Measurements from ENCODE around the gene CILP.

CILP gene, protein sequence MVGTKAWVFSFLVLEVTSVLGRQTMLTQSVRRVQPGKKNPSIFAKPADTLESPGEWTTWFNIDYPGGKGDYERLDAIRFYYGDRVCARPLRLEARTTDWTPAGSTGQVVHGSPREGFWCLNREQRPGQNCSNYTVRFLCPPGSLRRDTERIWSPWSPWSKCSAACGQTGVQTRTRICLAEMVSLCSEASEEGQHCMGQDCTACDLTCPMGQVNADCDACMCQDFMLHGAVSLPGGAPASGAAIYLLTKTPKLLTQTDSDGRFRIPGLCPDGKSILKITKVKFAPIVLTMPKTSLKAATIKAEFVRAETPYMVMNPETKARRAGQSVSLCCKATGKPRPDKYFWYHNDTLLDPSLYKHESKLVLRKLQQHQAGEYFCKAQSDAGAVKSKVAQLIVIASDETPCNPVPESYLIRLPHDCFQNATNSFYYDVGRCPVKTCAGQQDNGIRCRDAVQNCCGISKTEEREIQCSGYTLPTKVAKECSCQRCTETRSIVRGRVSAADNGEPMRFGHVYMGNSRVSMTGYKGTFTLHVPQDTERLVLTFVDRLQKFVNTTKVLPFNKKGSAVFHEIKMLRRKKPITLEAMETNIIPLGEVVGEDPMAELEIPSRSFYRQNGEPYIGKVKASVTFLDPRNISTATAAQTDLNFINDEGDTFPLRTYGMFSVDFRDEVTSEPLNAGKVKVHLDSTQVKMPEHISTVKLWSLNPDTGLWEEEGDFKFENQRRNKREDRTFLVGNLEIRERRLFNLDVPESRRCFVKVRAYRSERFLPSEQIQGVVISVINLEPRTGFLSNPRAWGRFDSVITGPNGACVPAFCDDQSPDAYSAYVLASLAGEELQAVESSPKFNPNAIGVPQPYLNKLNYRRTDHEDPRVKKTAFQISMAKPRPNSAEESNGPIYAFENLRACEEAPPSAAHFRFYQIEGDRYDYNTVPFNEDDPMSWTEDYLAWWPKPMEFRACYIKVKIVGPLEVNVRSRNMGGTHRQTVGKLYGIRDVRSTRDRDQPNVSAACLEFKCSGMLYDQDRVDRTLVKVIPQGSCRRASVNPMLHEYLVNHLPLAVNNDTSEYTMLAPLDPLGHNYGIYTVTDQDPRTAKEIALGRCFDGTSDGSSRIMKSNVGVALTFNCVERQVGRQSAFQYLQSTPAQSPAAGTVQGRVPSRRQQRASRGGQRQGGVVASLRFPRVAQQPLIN

DNA sequence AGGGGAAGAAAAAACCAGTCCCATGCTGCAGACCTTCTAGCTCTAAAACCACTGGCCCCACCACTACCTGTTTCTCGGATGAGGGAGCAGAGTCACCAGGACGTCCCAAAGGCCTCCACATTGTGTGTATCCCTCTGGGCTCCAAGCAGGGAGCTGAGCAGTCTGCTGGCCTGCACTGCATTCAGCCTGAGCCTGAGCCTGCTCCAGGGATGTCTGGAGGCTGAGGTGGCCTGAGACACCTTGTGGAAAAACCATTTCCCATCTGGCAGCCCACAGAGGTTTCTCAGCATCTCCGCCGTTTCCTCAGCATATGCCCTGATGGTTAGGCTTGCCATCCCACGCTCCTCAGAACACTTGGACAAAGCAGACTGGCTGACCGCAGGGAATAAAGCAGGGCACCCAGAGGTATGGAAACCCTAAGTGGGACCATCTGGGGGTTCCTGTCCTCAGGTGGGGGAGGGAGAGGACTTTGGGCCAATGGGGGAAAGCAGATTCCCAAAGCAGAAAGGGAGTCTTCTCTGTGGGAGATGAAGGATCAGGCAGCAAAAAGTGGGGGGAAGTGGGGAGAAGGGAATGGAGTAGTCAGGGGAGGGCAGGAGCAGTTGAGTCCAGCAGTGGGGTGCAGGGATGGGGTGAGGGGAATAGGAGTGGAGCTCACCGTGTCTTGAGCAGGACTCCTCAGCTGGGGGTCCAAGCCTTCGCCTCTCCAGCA, at the start of gene CILP:
TSS of gene CILP (minus strand) at position 704 of the 712 bp plus-strand sequence. CDS start 1,718 bp downstream, outside the sequence.
- Histone ChIP-seq H3K36me3 (replicated peaks; ENCODE audit: low read depth, low read length) (no peaks in the 10 kb centered on the region), H3K4me2 (ENCODE audit: low read length) (no peak within 1 kb of the TSS), H3K4me3 (ENCODE audit: low read length) (no peak within 1 kb of the TSS), H3K4me1 (ENCODE audit: low read length) (no peaks in the 10 kb centered on the region), H2AFZ (ENCODE audit: low read depth, low read length) (no peak within 1 kb of the TSS), H3K27ac (ENCODE audit: low read length) (no peak within 1 kb of the TSS), H3K9me3 (ENCODE audit: insufficient read depth, low read length) (no peaks in the 10 kb centered on the region), H3K9ac (ENCODE audit: low read length) (no peak within 1 kb of the TSS), H3K27me3 (ENCODE audit: low read depth, low read length) (no peaks in the 10 kb centered on the region), H3K79me2 (ENCODE audit: low read length) (no peaks in the 10 kb centered on the region), H4K20me1 (ENCODE audit: insufficient read depth, low read length) (no peaks in the 10 kb centered on the region)
- TF ChIP-seq EZH2phosphoT487 (IDR thresholded peaks at IDR 0.05; ENCODE audit: low read depth), result no peak
- TF ChIP-seq, protein P1, sequence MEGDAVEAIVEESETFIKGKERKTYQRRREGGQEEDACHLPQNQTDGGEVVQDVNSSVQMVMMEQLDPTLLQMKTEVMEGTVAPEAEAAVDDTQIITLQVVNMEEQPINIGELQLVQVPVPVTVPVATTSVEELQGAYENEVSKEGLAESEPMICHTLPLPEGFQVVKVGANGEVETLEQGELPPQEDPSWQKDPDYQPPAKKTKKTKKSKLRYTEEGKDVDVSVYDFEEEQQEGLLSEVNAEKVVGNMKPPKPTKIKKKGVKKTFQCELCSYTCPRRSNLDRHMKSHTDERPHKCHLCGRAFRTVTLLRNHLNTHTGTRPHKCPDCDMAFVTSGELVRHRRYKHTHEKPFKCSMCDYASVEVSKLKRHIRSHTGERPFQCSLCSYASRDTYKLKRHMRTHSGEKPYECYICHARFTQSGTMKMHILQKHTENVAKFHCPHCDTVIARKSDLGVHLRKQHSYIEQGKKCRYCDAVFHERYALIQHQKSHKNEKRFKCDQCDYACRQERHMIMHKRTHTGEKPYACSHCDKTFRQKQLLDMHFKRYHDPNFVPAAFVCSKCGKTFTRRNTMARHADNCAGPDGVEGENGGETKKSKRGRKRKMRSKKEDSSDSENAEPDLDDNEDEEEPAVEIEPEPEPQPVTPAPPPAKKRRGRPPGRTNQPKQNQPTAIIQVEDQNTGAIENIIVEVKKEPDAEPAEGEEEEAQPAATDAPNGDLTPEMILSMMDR (IDR thresholded peaks at IDR 0.05; ENCODE audit: low read depth, low read length), result no peak

DNA sequence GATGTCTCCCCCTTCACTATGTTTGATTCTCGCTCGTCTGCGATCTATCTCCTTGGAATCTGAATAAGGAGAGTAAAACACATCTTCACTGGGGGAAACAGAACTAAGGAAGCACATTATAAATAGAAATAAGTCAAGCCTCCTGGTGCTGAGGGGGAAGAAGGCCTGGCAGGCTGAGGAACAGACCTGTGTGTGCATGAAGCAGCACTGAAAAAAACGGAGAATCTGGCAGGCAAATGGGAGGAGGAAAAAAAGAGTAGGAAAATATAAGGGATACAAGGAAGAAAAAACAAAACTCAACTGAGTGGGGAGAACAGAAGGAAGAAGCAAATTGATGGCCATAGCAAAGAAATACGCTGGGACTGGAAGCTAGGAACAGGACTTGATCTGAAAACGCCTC, 49.7 kb upstream of the CILP start:
- no peaks in the 10 kb centered on the region for H3K4me1 ChIP-seq (ENCODE audit: low read length)
- H3K79me2 ChIP-seq (ENCODE audit: low read length), result no peaks in the 10 kb centered on the region
- H3K4me3 ChIP-seq (ENCODE audit: low read length), result no peak overlapping the region
- no peak overlapping the region for H3K27ac ChIP-seq (ENCODE audit: low read length)
- H3K27me3 ChIP-seq (ENCODE audit: low read depth, low read length), result no peaks in the 10 kb centered on the region
- H3K9ac ChIP-seq (ENCODE audit: low read length), result no peak overlapping the region
- H3K9me3 ChIP-seq (ENCODE audit: insufficient read depth, low read length), result no peaks in the 10 kb centered on the region
- no peak overlapping the region for H3K4me2 ChIP-seq (ENCODE audit: low read length)
- no peaks in the 10 kb centered on the region for H4K20me1 ChIP-seq (ENCODE audit: insufficient read depth, low read length)
- no peak overlapping the region for H2AFZ ChIP-seq (ENCODE audit: low read depth, low read length)
- TF ChIP-seq EZH2phosphoT487 (IDR thresholded peaks at IDR 0.05; ENCODE audit: low read depth), result no peak
- TF ChIP-seq, protein P1 (IDR thresholded peaks at IDR 0.05; ENCODE audit: low read depth, low read length), result no peak
- H3K36me3 ChIP-seq (replicated peaks; ENCODE audit: low read depth, low read length), result peaks cover 23% of the 10 kb centered on the region

DNA sequence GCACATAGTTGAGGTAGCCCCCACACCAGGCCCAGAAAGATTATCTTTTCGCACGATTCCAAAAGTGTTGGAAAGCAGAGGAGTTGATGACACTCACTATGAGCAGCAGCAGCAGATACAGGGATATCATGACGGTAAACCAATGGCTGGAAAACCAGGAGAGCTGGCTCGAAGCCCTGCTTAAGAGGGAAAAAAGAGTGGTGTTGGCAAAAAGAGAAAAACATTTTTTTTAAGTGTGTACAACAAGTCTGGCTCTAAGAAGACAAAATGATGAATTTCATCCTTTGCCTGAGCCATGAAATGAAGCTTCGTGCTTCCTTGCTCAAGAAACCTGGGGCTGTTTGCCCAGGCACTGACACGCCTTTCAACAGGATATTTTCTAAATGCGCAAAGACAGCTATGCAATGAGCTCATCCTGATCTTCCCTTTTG, 48.1 kb upstream of the CILP start:
- Histone ChIP-seq H3K9ac (ENCODE audit: low read length) (no peak overlapping the region), H4K20me1 (ENCODE audit: insufficient read depth, low read length) (no peaks in the 10 kb centered on the region), H3K9me3 (ENCODE audit: insufficient read depth, low read length) (no peaks in the 10 kb centered on the region), H3K4me3 (ENCODE audit: low read length) (no peak overlapping the region), H3K79me2 (ENCODE audit: low read length) (no peaks in the 10 kb centered on the region), H3K4me2 (ENCODE audit: low read length) (no peak overlapping the region), H3K27ac (ENCODE audit: low read length) (no peak overlapping the region), H3K27me3 (ENCODE audit: low read depth, low read length) (no peaks in the 10 kb centered on the region), H3K36me3 (replicated peaks; ENCODE audit: low read depth, low read length) (peaks cover 23% of the 10 kb centered on the region), H2AFZ (ENCODE audit: low read depth, low read length) (no peak overlapping the region), H3K4me1 (ENCODE audit: low read length) (no peaks in the 10 kb centered on the region)
- TF ChIP-seq, protein P1 (IDR thresholded peaks at IDR 0.05; ENCODE audit: low read depth, low read length), result no peak
- TF ChIP-seq EZH2phosphoT487 (IDR thresholded peaks at IDR 0.05; ENCODE audit: low read depth), result no peak

All from OCI-LY3 (cell line).